Endothelial cell of umbilical vein (primary cell): ENCODE data around the gene BORCS6. TPM values are rescaled to one million over a fixed set of nuclear protein-coding genes. Genes with fewer than 3 reads are reported as not detected.

Source experiments
- BruUV-seq: library from RNA; stranded (reverse); fragments of 400-500 nt; replicated peaks from 2 replicates; lab custom pipeline; 2021; lab: Mats Ljungman, UMichigan
- CTCF ChIA-PET: fragments of 300-600, 350-600 bp; sonication (Branson Sonifier 250); formaldehyde crosslinking; loops from one replicate; lab custom pipeline; 2021; ENCODE audit warnings: antibody characterized with exemption, inconsistent platforms; lab: Charles Lee
- POLR2A ChIA-PET: fragments of 300-600, 350-600 bp; sonication (Branson Sonifier 250); formaldehyde crosslinking; loops from one replicate; lab custom pipeline; 2021; ENCODE audit warnings: antibody characterized with exemption, inconsistent platforms; lab: Charles Lee
- DNase-seq: peaks from one replicate; pipeline ENCODE4 v3.0.0-alpha.2; 2011; ENCODE audit warnings: low read depth, low spot score
- FAIRE-seq: peaks from 2 replicates; lab custom pipeline; 2011; peaks lifted over from hg19 to GRCh38; lab: Jason Lieb, UNC
- H2AFZ ChIP-seq: 2 replicates; pipeline ENCODE4 v1.6.0; 2012; ENCODE audit warnings: low read depth, low read length, control low read depth, inconsistent platforms
- H3K27ac ChIP-seq: 2 replicates; pipeline ENCODE4 v1.5.1; 2011; ENCODE audit warnings: low read depth, mild to moderate bottlenecking, control low read depth, low read length, moderate library complexity; ENCODE audit not compliant: insufficient read depth
- H3K27me3 ChIP-seq, 2 experiments: 2 replicates each; pipeline versions ENCODE4 v1.6.0 to v1.6.1; 2011; ENCODE audit warnings: low read length in 2 of 2, mixed read lengths in 1 of 2; ENCODE audit not compliant: control insufficient read depth in 2 of 2, insufficient read depth in 2 of 2
- H3K36me3 ChIP-seq, 2 experiments: 2 replicates in 1 of 2; 3 replicates in 1 of 2; pipeline ENCODE4 v1.5.1; 2011; ENCODE audit warnings: low read length in 2 of 2, mild to moderate bottlenecking in 1 of 2, moderate library complexity in 1 of 2; ENCODE audit not compliant: control insufficient read depth in 2 of 2, insufficient read depth in 2 of 2; ENCODE audit errors: extremely low read depth in 1 of 2
- H3K4me1 ChIP-seq: 3 replicates; pipeline ENCODE4 v1.5.1; 2011; ENCODE audit warnings: mild to moderate bottlenecking, low read length; ENCODE audit not compliant: control insufficient read depth, insufficient read depth; ENCODE audit errors: extremely low read depth
- H3K4me2 ChIP-seq: 2 replicates; pipeline ENCODE4 v1.6.1; 2011; ENCODE audit warnings: low read length, control low read depth, mixed read lengths; ENCODE audit not compliant: insufficient read depth
- H3K4me3 ChIP-seq, 3 experiments: fragments of 200-600 bp in 1 of 3; sonication (generic), shearing (Covaris generic) in 1 of 3; replicated peaks in 1 of 3; 2 replicates each; pipeline ENCODE4 v1.5.1; 2011 to 2016; ENCODE audit warnings: control low read depth in 3 of 3, low read length in 3 of 3, mild to moderate bottlenecking in 2 of 3, inconsistent platforms in 1 of 3, low read depth in 1 of 3, moderate library complexity in 1 of 3; ENCODE audit not compliant: insufficient read depth in 1 of 3
- H3K79me2 ChIP-seq: 2 replicates; pipeline ENCODE4 v1.6.0; 2012; ENCODE audit warnings: low read length, inconsistent platforms; ENCODE audit not compliant: control insufficient read depth, insufficient read depth
- H3K9ac ChIP-seq: replicated peaks from 2 replicates; pipeline ENCODE3; 2011; ENCODE audit warnings: low read length, control low read depth; ENCODE audit not compliant: insufficient read depth; ENCODE audit errors: extremely low read depth
- H3K9me1 ChIP-seq: replicated peaks from 3 replicates; pipeline ENCODE4 v1.6.0; 2011; ENCODE audit warnings: mild to moderate bottlenecking, low read length; ENCODE audit not compliant: control insufficient read depth, insufficient read depth; ENCODE audit errors: extremely low read depth
- H3K9me3 ChIP-seq: replicated peaks from 2 replicates; pipeline ENCODE4 v1.5.1; 2012; ENCODE audit warnings: low read length, inconsistent platforms; ENCODE audit not compliant: control insufficient read depth, insufficient read depth
- H4K20me1 ChIP-seq: replicated peaks from 2 replicates; pipeline ENCODE3; 2011; ENCODE audit warnings: mild to moderate bottlenecking, low read length; ENCODE audit not compliant: control insufficient read depth, insufficient read depth; ENCODE audit errors: extremely low read depth
- CTCF ChIP-seq, 2 donors: IDR thresholded peaks; 1 replicate in 1 of 2; 2 replicates in 1 of 2; pipeline ENCODE4 v1.5.1; 2011; ENCODE audit warnings: low read length in 2 of 2, mild to moderate bottlenecking in 2 of 2, moderate library complexity in 2 of 2, control low read depth in 1 of 2, inconsistent platforms in 1 of 2, low read depth in 1 of 2; ENCODE audit not compliant: insufficient read depth in 1 of 2; ENCODE audit errors: extremely low read depth in 1 of 2
- EZH2 ChIP-seq: IDR thresholded peaks from 2 replicates; pipeline ENCODE4 v1.6.1; 2012; ENCODE audit warnings: borderline replicate concordance, low read depth, mild to moderate bottlenecking, moderate library complexity, low read length, inconsistent platforms; ENCODE audit not compliant: severe bottlenecking
- FOS ChIP-seq: IDR thresholded peaks from 2 replicates; pipeline ENCODE4 v1.6.1; 2011; ENCODE audit warnings: mild to moderate bottlenecking, low read length, moderate library complexity, borderline replicate concordance; ENCODE audit not compliant: insufficient read depth
- GATA2 ChIP-seq: IDR thresholded peaks from 2 replicates; pipeline ENCODE4 v1.7.0; 2011; ENCODE audit warnings: low read depth, mild to moderate bottlenecking, moderate library complexity, mixed read lengths, low read length; ENCODE audit not compliant: insufficient read length, insufficient read depth
- JUN ChIP-seq: IDR thresholded peaks from 2 replicates; pipeline ENCODE4 v1.6.1; 2011; ENCODE audit warnings: borderline replicate concordance, low read depth; ENCODE audit not compliant: insufficient read length, insufficient read depth
- MAX ChIP-seq: IDR thresholded peaks from 2 replicates; pipeline ENCODE4 v1.6.1; 2011; ENCODE audit not compliant: insufficient read depth, insufficient read length
- MYC ChIP-seq: IDR thresholded peaks from one replicate; pipeline ENCODE4 v1.6.1; 2011; ENCODE audit warnings: mild to moderate bottlenecking, low read depth, low read length
- POLR2A ChIP-seq: IDR thresholded peaks from 2 replicates; pipeline ENCODE4 v1.6.1; 2012; ENCODE audit warnings: low read depth, mild to moderate bottlenecking, control low read depth, low read length
- POLR2AphosphoS5 ChIP-seq: IDR thresholded peaks from 2 replicates; pipeline ENCODE4 v1.6.1; 2012; ENCODE audit warnings: low read depth, mild to moderate bottlenecking, control low read depth, low read length, moderate library complexity; ENCODE audit not compliant: insufficient read depth
- dilution Hi-C: fragments of 300-500 bp; cut with MboI; formaldehyde crosslinking; loops from one replicate; pipeline ENCODE4 v1.15.0; 2019; ENCODE audit warnings: low sequenced_read_pairs; ENCODE audit not compliant: extremely low pct_ligation_motif_present
- intact Hi-C: fragments of 100-400 bp; cut with micrococcal nuclease; formaldehyde crosslinking; loops from one replicate; pipeline ENCODE4 v1.10.0; 2022
- polyA plus RNA-seq, 4 experiments: library from polyadenylated mRNA; depleted of rRNA in 3 of 4; stranded (reverse) in 3 of 4; unstranded in 1 of 4; fragments of >200 nt; gene quantifications; 2 replicates each; pipeline versions ENCODE4 v1.2.1 to v1.2.3, GENCODE V29; 2011 to 2012; ENCODE audit warnings: missing spikeins in 1 of 4
- total RNA-seq: library from RNA; stranded (reverse); gene quantifications from 2 replicates; pipeline ENCODE4 v1.2.3, GENCODE V29; 2021

BORCS6 gene
- total and polyA plus RNA-seq, 2 donors (not counting 3 experiments of a cell fraction or from before 2014, with no cell fraction given) = 8.0 to 9.0 TPM

- TF ChIP-seq EZH2 (no peak), POLR2A (no peak), FOS (no peak), CTCF (IDR thresholded peaks at IDR 0.05; ENCODE audit: extremely low read depth in 1 of 2, insufficient read depth in 1 of 2, low read depth in 1 of 2, low read length in 2 of 2) (no peak), MYC (no peak), GATA2 (no peak), JUN (no peak), MAX (no peak), POLR2AphosphoS5 (no peak)
- intact Hi-C loops (loop anchor here (1.0 kb wide), 1 partner anchor 10 kb away; no protein-coding TSS in a partner anchor), dilution Hi-C loops (no loop called here)
- POLR2A ChIA-PET = interaction anchor here (1.9 kb wide), 1 partner anchor 10 kb away, joined by 8 read pairs; no protein-coding TSS in a partner anchor
- H3K9me1 ChIP-seq = no peaks in the 10 kb centered on the region
- DNase-seq (peak; percentile 29), FAIRE-seq (peak; percentile 21)
- peak overlapping the region; percentile 48 for H3K27ac ChIP-seq
- no peaks in the 10 kb centered on the region for H3K9me3 ChIP-seq
- H3K4me3 ChIP-seq = peak overlapping the region; percentile 3 to 99 (median 40)
- peaks cover 20% of the 10 kb centered on the region for H3K79me2 ChIP-seq
- no peaks in the 10 kb centered on the region for H3K27me3 ChIP-seq
- BruUV-seq = no TSS peak
- peak overlapping the region; percentile 99 for H3K9ac ChIP-seq
- peak overlapping the region; percentile 51 for H3K4me2 ChIP-seq
- H4K20me1 ChIP-seq = no peaks in the 10 kb centered on the region
- peaks cover 2 to 7% of the 10 kb centered on the region in 2 experiments for H3K36me3 ChIP-seq
- H2AFZ ChIP-seq = peak overlapping the region; percentile 91
- H3K4me1 ChIP-seq = peaks cover 20% of the 10 kb centered on the region
- CTCF ChIA-PET = no interaction called here
Measured at GRCh38 chr17:8162997-8163977, 26.7 kb downstream of the BORCS6 start.
